ENCODE data around the gene ZNF423. TPM values are rescaled to one million over a fixed set of nuclear protein-coding genes. Genes with fewer than 3 reads are reported as not detected.

The ZNF423 gene
- total and polyA plus RNA-seq, 2 of the 13 experiments (the other 11 are each of a cell fraction or from before 2014, with no cell fraction given), result 0.07 to 0.31 TPM

DNA sequence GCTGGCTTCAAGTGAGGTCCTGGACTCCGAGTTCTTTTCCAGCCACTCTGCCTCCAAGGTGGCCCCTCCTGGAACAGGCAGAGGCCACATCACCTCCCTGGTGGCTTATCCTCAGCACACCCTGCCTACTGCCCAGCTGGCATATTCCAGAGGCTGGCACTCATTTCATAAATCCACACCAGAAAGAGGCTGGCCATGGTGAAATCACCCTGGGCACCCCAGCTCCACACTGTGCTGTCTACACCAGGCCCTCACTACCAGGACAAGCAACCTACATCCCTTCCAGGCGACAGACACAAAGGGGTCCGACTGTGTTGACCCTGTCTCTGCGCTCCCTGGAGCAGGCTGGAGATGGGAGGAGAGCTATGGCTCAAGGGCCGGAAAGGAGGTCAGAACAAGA, 382.1 kb downstream of the ZNF423 start:
- ChIA-PET POLR2A (no interaction called here), CTCF (ENCODE audit: low intra/inter-chr PET ratio, low total read pairs) (no interaction called here)
- Histone ChIP-seq H3K36me3 (replicated peaks in 1 of 2; ENCODE audit: control insufficient read depth in 1 of 2, insufficient read depth in 2 of 2, low read length in 2 of 2) (no peaks in the 10 kb centered on the region), H3K4me1 (ENCODE audit: insufficient read depth, low read length) (no peaks in the 10 kb centered on the region), H3K4me3 (replicated peaks in 1 of 3; ENCODE audit: insufficient read depth in 1 of 3, low read depth in 2 of 3, low read length in 3 of 3) (no peak overlapping the region), H3K79me2 (ENCODE audit: insufficient read depth, low read length) (no peaks in the 10 kb centered on the region), H3K27ac (ENCODE audit: extremely low read length, insufficient read depth, low read length) (no peak overlapping the region), H3K9me3 (ENCODE audit: low read length) (no peaks in the 10 kb centered on the region), H2AFZ (ENCODE audit: low read length) (no peak overlapping the region), H4K20me1 (ENCODE audit: insufficient read depth, low read length) (no peaks in the 10 kb centered on the region), H3K9ac (ENCODE audit: insufficient read depth, low read depth, low read length) (no peak overlapping the region), H3K4me2 (ENCODE audit: low read depth, low read length) (no peak overlapping the region), H3K27me3 (ENCODE audit: control insufficient read depth in 1 of 2, insufficient read depth in 2 of 2, low read length in 2 of 2) (no peaks in the 10 kb centered on the region)
- no peak for FAIRE-seq
- ATAC-seq, result no peak; the same call in 2 of the 3 replicates
- DNase-seq (ENCODE audit: low spot score), result no peak
- no TSS peak for BruUV-seq (replicated peaks)
- 7% methylated on average over 5 of the region's 5 CpGs for WGBS (ENCODE audit: low lambda C conversion rate)
- in situ Hi-C loops (cut with HindIII; ENCODE audit: extremely low pct_ligation_motif_present, low pct_unique_long_range_greater_than_20kb), result no loop called here
- intact Hi-C loops (cut with micrococcal nuclease; ENCODE audit: unreplicated experiment), result no loop called here
- TF ChIP-seq ZNF75D (CRISPR knock-in tag; IDR thresholded peaks at IDR 0.05; ENCODE audit: borderline replicate concordance) (no peak), GABPB1 (CRISPR knock-in tag; IDR thresholded peaks at IDR 0.05) (no peak), ARNT (IDR thresholded peaks at IDR 0.05) (no peak), GABPA (IDR thresholded peaks at IDR 0.05; ENCODE audit: low read depth, low read length) (no peak), GABPA (CRISPR knock-in tag; IDR thresholded peaks at IDR 0.05; ENCODE audit: low read depth) (no peak), CCDC6 (CRISPR knock-in tag; IDR thresholded peaks at IDR 0.05) (no peak), SNAI1 (CRISPR knock-in tag; IDR thresholded peaks at IDR 0.05; ENCODE audit: borderline replicate concordance) (no peak), GZF1 (CRISPR knock-in tag; IDR thresholded peaks at IDR 0.05) (no peak), ZNF781 (CRISPR knock-in tag; IDR thresholded peaks at IDR 0.05; ENCODE audit: borderline replicate concordance, not compliant biosample characterization) (no peak), ZNF143 (CRISPR knock-in tag; IDR thresholded peaks at IDR 0.05) (no peak), RORA (CRISPR knock-in tag; IDR thresholded peaks at IDR 0.05) (no peak), PAWR (CRISPR knock-in tag; IDR thresholded peaks at IDR 0.05; ENCODE audit: borderline replicate concordance) (no peak), ZBTB21 (CRISPR knock-in tag; IDR thresholded peaks at IDR 0.05) (no peak), SRSF1 (optimal IDR thresholded peaks at IDR 0.05; ENCODE audit: low read depth, low read length) (no peak)
- TF ChIP-seq, protein P1, sequence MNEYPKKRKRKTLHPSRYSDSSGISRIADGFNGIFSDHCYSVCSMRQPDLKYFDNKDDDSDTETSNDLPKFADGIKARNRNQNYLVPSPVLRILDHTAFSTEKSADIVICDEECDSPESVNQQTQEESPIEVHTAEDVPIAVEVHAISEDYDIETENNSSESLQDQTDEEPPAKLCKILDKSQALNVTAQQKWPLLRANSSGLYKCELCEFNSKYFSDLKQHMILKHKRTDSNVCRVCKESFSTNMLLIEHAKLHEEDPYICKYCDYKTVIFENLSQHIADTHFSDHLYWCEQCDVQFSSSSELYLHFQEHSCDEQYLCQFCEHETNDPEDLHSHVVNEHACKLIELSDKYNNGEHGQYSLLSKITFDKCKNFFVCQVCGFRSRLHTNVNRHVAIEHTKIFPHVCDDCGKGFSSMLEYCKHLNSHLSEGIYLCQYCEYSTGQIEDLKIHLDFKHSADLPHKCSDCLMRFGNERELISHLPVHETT (CRISPR knock-in tag; conservative IDR thresholded peaks at IDR 0.05), result no peak
- TF ChIP-seq, protein P2, sequence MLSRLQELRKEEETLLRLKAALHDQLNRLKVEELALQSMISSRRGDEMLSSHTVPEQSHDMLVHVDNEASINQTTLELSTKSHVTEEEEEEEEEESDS (CRISPR knock-in tag; IDR thresholded peaks at IDR 0.05; ENCODE audit: borderline replicate concordance), result no peak
- TF ChIP-seq, protein P3, sequence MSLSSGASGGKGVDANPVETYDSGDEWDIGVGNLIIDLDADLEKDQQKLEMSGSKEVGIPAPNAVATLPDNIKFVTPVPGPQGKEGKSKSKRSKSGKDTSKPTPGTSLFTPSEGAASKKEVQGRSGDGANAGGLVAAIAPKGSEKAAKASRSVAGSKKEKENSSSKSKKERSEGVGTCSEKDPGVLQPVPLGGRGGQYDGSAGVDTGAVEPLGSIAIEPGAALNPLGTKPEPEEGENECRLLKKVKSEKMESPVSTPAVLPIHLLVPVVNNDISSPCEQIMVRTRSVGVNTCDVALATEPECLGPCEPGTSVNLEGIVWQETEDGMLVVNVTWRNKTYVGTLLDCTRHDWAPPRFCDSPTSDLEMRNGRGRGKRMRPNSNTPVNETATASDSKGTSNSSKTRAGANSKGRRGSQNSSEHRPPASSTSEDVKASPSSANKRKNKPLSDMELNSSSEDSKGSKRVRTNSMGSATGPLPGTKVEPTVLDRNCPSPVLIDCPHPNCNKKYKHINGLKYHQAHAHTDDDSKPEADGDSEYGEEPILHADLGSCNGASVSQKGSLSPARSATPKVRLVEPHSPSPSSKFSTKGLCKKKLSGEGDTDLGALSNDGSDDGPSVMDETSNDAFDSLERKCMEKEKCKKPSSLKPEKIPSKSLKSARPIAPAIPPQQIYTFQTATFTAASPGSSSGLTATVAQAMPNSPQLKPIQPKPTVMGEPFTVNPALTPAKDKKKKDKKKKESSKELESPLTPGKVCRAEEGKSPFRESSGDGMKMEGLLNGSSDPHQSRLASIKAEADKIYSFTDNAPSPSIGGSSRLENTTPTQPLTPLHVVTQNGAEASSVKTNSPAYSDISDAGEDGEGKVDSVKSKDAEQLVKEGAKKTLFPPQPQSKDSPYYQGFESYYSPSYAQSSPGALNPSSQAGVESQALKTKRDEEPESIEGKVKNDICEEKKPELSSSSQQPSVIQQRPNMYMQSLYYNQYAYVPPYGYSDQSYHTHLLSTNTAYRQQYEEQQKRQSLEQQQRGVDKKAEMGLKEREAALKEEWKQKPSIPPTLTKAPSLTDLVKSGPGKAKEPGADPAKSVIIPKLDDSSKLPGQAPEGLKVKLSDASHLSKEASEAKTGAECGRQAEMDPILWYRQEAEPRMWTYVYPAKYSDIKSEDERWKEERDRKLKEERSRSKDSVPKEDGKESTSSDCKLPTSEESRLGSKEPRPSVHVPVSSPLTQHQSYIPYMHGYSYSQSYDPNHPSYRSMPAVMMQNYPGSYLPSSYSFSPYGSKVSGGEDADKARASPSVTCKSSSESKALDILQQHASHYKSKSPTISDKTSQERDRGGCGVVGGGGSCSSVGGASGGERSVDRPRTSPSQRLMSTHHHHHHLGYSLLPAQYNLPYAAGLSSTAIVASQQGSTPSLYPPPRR (CRISPR knock-in tag; IDR thresholded peaks at IDR 0.05; ENCODE audit: borderline replicate concordance), result no peak
- TF ChIP-seq, protein P4, sequence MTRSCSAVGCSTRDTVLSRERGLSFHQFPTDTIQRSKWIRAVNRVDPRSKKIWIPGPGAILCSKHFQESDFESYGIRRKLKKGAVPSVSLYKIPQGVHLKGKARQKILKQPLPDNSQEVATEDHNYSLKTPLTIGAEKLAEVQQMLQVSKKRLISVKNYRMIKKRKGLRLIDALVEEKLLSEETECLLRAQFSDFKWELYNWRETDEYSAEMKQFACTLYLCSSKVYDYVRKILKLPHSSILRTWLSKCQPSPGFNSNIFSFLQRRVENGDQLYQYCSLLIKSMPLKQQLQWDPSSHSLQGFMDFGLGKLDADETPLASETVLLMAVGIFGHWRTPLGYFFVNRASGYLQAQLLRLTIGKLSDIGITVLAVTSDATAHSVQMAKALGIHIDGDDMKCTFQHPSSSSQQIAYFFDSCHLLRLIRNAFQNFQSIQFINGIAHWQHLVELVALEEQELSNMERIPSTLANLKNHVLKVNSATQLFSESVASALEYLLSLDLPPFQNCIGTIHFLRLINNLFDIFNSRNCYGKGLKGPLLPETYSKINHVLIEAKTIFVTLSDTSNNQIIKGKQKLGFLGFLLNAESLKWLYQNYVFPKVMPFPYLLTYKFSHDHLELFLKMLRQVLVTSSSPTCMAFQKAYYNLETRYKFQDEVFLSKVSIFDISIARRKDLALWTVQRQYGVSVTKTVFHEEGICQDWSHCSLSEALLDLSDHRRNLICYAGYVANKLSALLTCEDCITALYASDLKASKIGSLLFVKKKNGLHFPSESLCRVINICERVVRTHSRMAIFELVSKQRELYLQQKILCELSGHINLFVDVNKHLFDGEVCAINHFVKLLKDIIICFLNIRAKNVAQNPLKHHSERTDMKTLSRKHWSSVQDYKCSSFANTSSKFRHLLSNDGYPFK (CRISPR knock-in tag; IDR thresholded peaks at IDR 0.05; ENCODE audit: borderline replicate concordance), result no peak

Data from HepG2 (cell line).